ENCODE results near the gene WWOX.

DNA sequence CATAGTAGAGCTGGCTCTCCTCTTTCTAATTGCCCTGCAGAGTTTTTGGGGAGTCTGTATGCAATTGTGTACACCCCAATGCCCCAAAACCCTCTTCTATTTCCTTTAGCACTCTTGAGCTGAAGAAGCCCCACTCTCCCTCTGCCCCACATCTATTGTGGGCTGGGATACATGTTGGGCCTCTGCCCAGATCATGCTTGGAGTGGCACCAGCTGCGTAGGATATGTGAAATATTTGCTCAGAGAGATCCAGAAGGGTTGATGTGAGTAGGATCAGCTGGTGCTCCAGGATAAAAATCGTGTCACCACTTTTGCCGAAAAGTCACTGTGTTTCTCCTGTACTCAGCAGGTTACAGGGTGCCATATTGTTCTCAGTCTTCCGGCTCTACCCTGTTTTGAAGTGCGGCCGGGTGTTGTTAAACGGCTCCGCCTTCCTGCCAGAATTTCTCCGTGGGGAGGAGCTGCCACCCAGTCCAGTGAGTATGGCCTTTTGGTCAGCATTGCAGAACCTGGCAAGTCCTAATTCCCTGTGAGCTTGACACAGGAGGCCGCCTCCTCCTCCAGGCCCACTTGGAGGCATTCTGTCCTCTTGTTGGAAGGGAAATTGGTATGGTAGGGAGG, 664.5 kb downstream of the WWOX start:
- TF ChIP-seq PAX5 (IDR thresholded peaks at IDR 0.05; ENCODE audit: insufficient read depth, low read length, severe bottlenecking), result no peak
- no peak for TF ChIP-seq TAF1 (IDR thresholded peaks at IDR 0.05; ENCODE audit: low read depth, low read length)
- no peak for TF ChIP-seq POLR2AphosphoS5 (IDR thresholded peaks at IDR 0.05; ENCODE audit: low read depth, low read length)
- TF ChIP-seq POLR2A (IDR thresholded peaks at IDR 0.05; ENCODE audit: low read depth, low read length), result no peak

Data from GM12891 (cell line).